HepG2 (cell line): ENCODE measurements around the gene MYL11. TPM values are rescaled to one million over a fixed set of nuclear protein-coding genes. Genes with fewer than 3 reads are reported as not detected.

Experiments
- CBX2 ChIP-seq, 2 experiments: fragments of 200-600 bp in 1 of 2; sonication (generic); formaldehyde crosslinking in 1 of 2; IDR thresholded peaks; 2 replicates each; pipeline versions ENCODE4 v1.7.0 to v1.8.1; 2018 to 2022; ENCODE audit warnings: low read depth in 2 of 2, low read length in 1 of 2, mild to moderate bottlenecking in 1 of 2, missing genetic modification reagents in 1 of 2
- CHCHD3 ChIP-seq: sonication (generic); formaldehyde crosslinking; IDR thresholded peaks from 2 replicates; pipeline ENCODE4 v1.8.0; 2022; ENCODE audit warnings: mild to moderate bottlenecking, missing genetic modification reagents, moderate library complexity
- ETV5 ChIP-seq: IDR thresholded peaks from 2 replicates; pipeline ENCODE4 v1.6.1; 2018; ENCODE audit warnings: missing biosample characterization, missing genetic modification reagents, inconsistent platforms, borderline replicate concordance
- JUN ChIP-seq: sonication (generic); formaldehyde crosslinking; IDR thresholded peaks from 2 replicates; pipeline ENCODE4 v1.4.0; 2020; ENCODE audit warnings: mild to moderate bottlenecking, missing genetic modification reagents
- NBN ChIP-seq: fragments of 450-650 bp; conservative IDR thresholded peaks from 2 replicates; pipeline ENCODE4 v1.6.1; 2017
- NR2F6 ChIP-seq, 2 experiments: IDR thresholded peaks; 2 replicates each; pipeline ENCODE4 v1.6.1; 2016; ENCODE audit warnings: antibody characterized with exemption in 1 of 2, mild to moderate bottlenecking in 1 of 2
- POLR2AphosphoS2 ChIP-seq: IDR thresholded peaks from 2 replicates; pipeline ENCODE4 v1.6.1; 2011; ENCODE audit warnings: low read depth, low read length, improper control_type of control experiment
- RARA ChIP-seq: IDR thresholded peaks from 2 replicates; pipeline ENCODE4 v1.6.1; 2016; ENCODE audit warnings: missing genetic modification reagents, missing compliant biosample characterization
- SKIL ChIP-seq: sonication (generic); formaldehyde crosslinking; IDR thresholded peaks from 2 replicates; pipeline ENCODE4 v1.8.0; 2022; ENCODE audit warnings: missing genetic modification reagents, mild to moderate bottlenecking, moderate library complexity, borderline replicate concordance
- ZBTB34 ChIP-seq: sonication (generic); formaldehyde crosslinking; IDR thresholded peaks from 2 replicates; pipeline ENCODE4 v1.8.0; 2022; ENCODE audit warnings: mild to moderate bottlenecking, missing genetic modification reagents
- ZFYVE20 ChIP-seq: sonication (generic); formaldehyde crosslinking; IDR thresholded peaks from 2 replicates; pipeline ENCODE4 v1.8.0; 2023; ENCODE audit warnings: low read depth, mild to moderate bottlenecking, moderate library complexity, missing genetic modification reagents, borderline replicate concordance
- ZNF10 ChIP-seq: sonication (generic); formaldehyde crosslinking; IDR thresholded peaks from 2 replicates; pipeline ENCODE4 v1.4.0; 2020; ENCODE audit warnings: mild to moderate bottlenecking, low read depth, missing genetic modification reagents, borderline replicate concordance
- ZNF34 ChIP-seq: sonication (generic); formaldehyde crosslinking; IDR thresholded peaks from 2 replicates; pipeline ENCODE4 v1.4.0; 2020; ENCODE audit warnings: mild to moderate bottlenecking, missing genetic modification reagents, borderline replicate concordance
- ZNF503 ChIP-seq: sonication (generic); formaldehyde crosslinking; IDR thresholded peaks from 2 replicates; pipeline ENCODE4 v1.4.0; 2020; ENCODE audit warnings: missing genetic modification reagents
- ZNF639 ChIP-seq: conservative IDR thresholded peaks from 2 replicates; pipeline ENCODE4 v1.6.1; 2018; ENCODE audit warnings: missing genetic modification reagents
- ZNF782 ChIP-seq: sonication (generic); formaldehyde crosslinking; IDR thresholded peaks from 2 replicates; pipeline ENCODE4 v1.4.0; 2020; ENCODE audit warnings: missing genetic modification reagents, mild to moderate bottlenecking, borderline replicate concordance
- ZNF883 ChIP-seq: sonication (generic); formaldehyde crosslinking; IDR thresholded peaks from 2 replicates; pipeline ENCODE4 v1.5.1; 2020; ENCODE audit warnings: mild to moderate bottlenecking, missing genetic modification reagents; ENCODE audit errors: not compliant biosample characterization
- polyA plus RNA-seq, 8 experiments: library from polyadenylated mRNA; depleted of rRNA in 3 of 8; stranded (reverse) in 7 of 8; unstranded in 1 of 8; fragments of >200 nt; fragmentation: Illumina TruSeq in 4 of 8; extraction: Trizol in 4 of 8; gene quantifications; 2 replicates each; pipeline versions ENCODE4 v1.2.1 to v1.2.3, GENCODE V29; 2011 to 2016; ENCODE audit warnings: low read depth in 4 of 8, missing spikeins in 1 of 8, mixed read lengths in 1 of 8; ENCODE audit not compliant: insufficient read depth in 1 of 8
- total RNA-seq, 5 experiments: library from RNA; depleted of rRNA; stranded (reverse); fragments of >200 nt; fragmentation: Illumina TruSeq; extraction: Trizol; gene quantifications; 2 replicates each; pipeline ENCODE4 v1.2.3, GENCODE V29; 2016; ENCODE audit warnings: low read depth in 1 of 5

The MYL11 gene
- total and polyA plus RNA-seq, 2 of the 13 experiments (the other 11 are each of a cell fraction or from before 2014, with no cell fraction given): not detected

GRCh38 chr16:30355954-30356308 lies 18.7 kb upstream of the MYL11 start (continued):
- TF ChIP-seq RARA (CRISPR knock-in tag): no peak
- no peak for TF ChIP-seq NBN
- TF ChIP-seq POLR2AphosphoS2: no peak
- TF ChIP-seq ZNF503: no peak
- TF ChIP-seq CBX2 (IDR thresholded peaks at IDR 0.05; ENCODE audit: low read depth, low read length): no peak
- no peak for TF ChIP-seq CBX2 (CRISPR knock-in tag; IDR thresholded peaks at IDR 0.05; ENCODE audit: low read depth)
- TF ChIP-seq JUN (CRISPR knock-in tag): no peak
- no peak for TF ChIP-seq ZFYVE20 (CRISPR knock-in tag)
- no peak for TF ChIP-seq CHCHD3 (CRISPR knock-in tag)
- no peak for TF ChIP-seq ZNF883 (CRISPR knock-in tag)
- no peak for TF ChIP-seq ETV5 (CRISPR knock-in tag)
- TF ChIP-seq NR2F6 (IDR thresholded peaks at IDR 0.05): no peak
- no peak for TF ChIP-seq NR2F6 (CRISPR knock-in tag; IDR thresholded peaks at IDR 0.05)
- no peak for TF ChIP-seq ZBTB34 (CRISPR knock-in tag)
- no peak for TF ChIP-seq ZNF10 (CRISPR knock-in tag)
- no peak for TF ChIP-seq SKIL (CRISPR knock-in tag)
- no peak for TF ChIP-seq ZNF34 (CRISPR knock-in tag)
- TF ChIP-seq ZNF639 (CRISPR knock-in tag): no peak
- no peak for TF ChIP-seq ZNF782 (CRISPR knock-in tag)
